ENCODE data around the gene EME2.

DNA sequence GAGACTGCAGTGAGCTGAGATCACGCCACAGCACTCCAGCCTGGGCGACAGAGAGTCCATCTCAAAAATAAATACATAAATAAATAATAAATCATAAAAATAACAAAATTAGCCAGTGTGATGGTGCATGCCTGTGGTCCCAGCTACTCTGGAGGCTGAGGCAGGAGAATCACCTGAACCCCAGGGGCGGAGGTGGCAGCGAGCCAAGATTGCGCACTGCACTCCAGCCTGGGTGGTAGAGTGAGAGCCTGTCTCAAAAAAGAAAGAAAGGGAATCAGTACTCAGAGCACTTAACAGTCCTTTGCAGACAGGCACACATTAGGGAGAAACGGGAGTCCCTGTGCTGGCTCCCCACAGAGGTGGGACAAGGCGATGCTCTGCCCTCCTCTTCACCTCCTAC lies 41.5 kb upstream of the EME2 start:
- no peak for TF ChIP-seq EZH2 (IDR thresholded peaks at IDR 0.05; ENCODE audit: low read depth)
- TF ChIP-seq, protein P1, sequence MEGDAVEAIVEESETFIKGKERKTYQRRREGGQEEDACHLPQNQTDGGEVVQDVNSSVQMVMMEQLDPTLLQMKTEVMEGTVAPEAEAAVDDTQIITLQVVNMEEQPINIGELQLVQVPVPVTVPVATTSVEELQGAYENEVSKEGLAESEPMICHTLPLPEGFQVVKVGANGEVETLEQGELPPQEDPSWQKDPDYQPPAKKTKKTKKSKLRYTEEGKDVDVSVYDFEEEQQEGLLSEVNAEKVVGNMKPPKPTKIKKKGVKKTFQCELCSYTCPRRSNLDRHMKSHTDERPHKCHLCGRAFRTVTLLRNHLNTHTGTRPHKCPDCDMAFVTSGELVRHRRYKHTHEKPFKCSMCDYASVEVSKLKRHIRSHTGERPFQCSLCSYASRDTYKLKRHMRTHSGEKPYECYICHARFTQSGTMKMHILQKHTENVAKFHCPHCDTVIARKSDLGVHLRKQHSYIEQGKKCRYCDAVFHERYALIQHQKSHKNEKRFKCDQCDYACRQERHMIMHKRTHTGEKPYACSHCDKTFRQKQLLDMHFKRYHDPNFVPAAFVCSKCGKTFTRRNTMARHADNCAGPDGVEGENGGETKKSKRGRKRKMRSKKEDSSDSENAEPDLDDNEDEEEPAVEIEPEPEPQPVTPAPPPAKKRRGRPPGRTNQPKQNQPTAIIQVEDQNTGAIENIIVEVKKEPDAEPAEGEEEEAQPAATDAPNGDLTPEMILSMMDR (conservative IDR thresholded peaks at IDR 0.05): no peak

All from PC-9 (cell line).